ENCODE data around the gene CDH13.

The CDH13 gene

GRCh38 chr16:83100679-83101078 lies 473.9 kb downstream of the CDH13 start:
- H3F3A ChIP-seq (ENCODE audit: control insufficient read depth, insufficient read depth), result no peaks in the 10 kb centered on the region
- H3K27me3 ChIP-seq (ENCODE audit: control insufficient read depth, low read length), result no peaks in the 10 kb centered on the region
- peaks cover 4% of the 10 kb centered on the region; the same call in 1 of the 2 replicates for H3K9me3 ChIP-seq (ENCODE audit: control insufficient read depth, insufficient read depth, low read length)
- no peaks in the 10 kb centered on the region for H4K20me1 ChIP-seq (ENCODE audit: control insufficient read depth, insufficient read depth, low read depth, low read length)
- H3K79me2 ChIP-seq (ENCODE audit: control insufficient read depth, low read length), result no peaks in the 10 kb centered on the region
- H3K4me3 ChIP-seq (ENCODE audit: low read length), result no peak overlapping the region
- no peaks in the 10 kb centered on the region for H3K36me3 ChIP-seq (ENCODE audit: control insufficient read depth, low read length)
- no peak overlapping the region for H3K4me2 ChIP-seq (ENCODE audit: low read length)
- H3K27ac ChIP-seq (ENCODE audit: low read depth, low read length), result no peak overlapping the region
- TF ChIP-seq CTCF (IDR thresholded peaks at IDR 0.05; ENCODE audit: low read depth, low read length, poor library complexity, severe bottlenecking) (no peak), EZH2phosphoT487 (IDR thresholded peaks at IDR 0.05; ENCODE audit: borderline replicate concordance, low read length) (no peak)
- H3K4me1 ChIP-seq (ENCODE audit: control insufficient read depth, low read length), result no peaks in the 10 kb centered on the region
- no peaks in the 10 kb centered on the region for H3K9me2 ChIP-seq (replicated peaks; ENCODE audit: control insufficient read depth, low read length)

- H4K20me1 ChIP-seq (ENCODE audit: control insufficient read depth, insufficient read depth, low read depth, low read length), result no peaks in the 10 kb centered on the region
Measured at GRCh38 chr16:83102336-83102735, 475.6 kb downstream of the CDH13 start.

DNA sequence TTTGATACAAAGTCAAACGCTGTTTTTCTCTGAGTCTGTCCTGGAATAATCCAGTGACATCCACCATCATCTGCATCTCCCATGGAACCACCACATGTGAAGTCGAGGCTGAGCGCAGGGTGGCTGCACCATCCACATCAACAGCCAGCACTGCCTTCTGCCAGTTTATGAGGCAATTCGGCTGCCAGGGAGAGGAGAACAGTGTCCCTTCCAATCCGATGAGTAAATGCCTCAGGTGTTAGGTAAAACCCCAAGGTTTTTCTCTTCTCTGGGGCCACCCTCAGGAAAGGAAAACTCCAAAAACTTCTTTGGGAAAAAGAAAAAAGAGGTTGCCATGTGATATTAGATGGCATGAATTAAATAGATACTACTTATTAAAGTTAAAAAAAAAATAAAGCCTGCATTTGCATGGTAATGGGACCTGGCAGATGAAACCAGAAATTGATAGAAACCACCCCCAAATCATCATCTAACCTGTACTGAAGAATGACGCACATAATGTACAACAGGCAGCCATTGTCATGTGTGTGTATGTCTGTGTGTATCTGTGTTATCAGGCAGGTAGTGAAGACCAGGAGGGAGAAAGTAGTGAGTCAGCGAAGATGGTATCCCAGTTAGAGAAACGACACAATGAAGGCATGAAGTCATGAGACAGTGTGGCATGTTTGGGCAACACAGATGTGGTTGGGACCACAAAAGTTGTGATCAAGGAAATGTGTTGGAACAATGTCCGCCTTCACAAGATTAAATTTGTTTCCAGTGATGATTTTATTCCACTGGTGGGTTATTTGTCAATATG lies 478.7 kb downstream of the CDH13 start:
- TF ChIP-seq CTCF (IDR thresholded peaks at IDR 0.05; ENCODE audit: low read depth, low read length, poor library complexity, severe bottlenecking), result no peak
- no peak for TF ChIP-seq EZH2phosphoT487 (IDR thresholded peaks at IDR 0.05; ENCODE audit: borderline replicate concordance, low read length)
- Histone ChIP-seq H3F3A (ENCODE audit: control insufficient read depth, insufficient read depth) (no peaks in the 10 kb centered on the region), H3K9me3 (ENCODE audit: control insufficient read depth, insufficient read depth, low read length) (no peaks in the 10 kb centered on the region), H3K4me1 (ENCODE audit: control insufficient read depth, low read length) (no peaks in the 10 kb centered on the region), H3K27me3 (ENCODE audit: control insufficient read depth, low read length) (no peaks in the 10 kb centered on the region), H3K4me2 (ENCODE audit: low read length) (no peak overlapping the region), H3K79me2 (ENCODE audit: control insufficient read depth, low read length) (no peaks in the 10 kb centered on the region), H3K27ac (ENCODE audit: low read depth, low read length) (no peak overlapping the region), H3K9me2 (replicated peaks; ENCODE audit: control insufficient read depth, low read length) (no peaks in the 10 kb centered on the region), H3K4me3 (ENCODE audit: low read length) (no peak overlapping the region), H4K20me1 (ENCODE audit: control insufficient read depth, insufficient read depth, low read depth, low read length) (no peaks in the 10 kb centered on the region), H3K36me3 (ENCODE audit: control insufficient read depth, low read length) (no peaks in the 10 kb centered on the region)

More at GRCh38 chr16:83102336-83102735, 475.6 kb downstream of the CDH13 start:
- no peaks in the 10 kb centered on the region for H3K27me3 ChIP-seq (ENCODE audit: control insufficient read depth, low read length)
- no peak for TF ChIP-seq EZH2phosphoT487 (IDR thresholded peaks at IDR 0.05; ENCODE audit: borderline replicate concordance, low read length)
- TF ChIP-seq CTCF (IDR thresholded peaks at IDR 0.05; ENCODE audit: low read depth, low read length, poor library complexity, severe bottlenecking), result no peak
- no peak overlapping the region for H3K27ac ChIP-seq (ENCODE audit: low read depth, low read length)
- no peaks in the 10 kb centered on the region for H3F3A ChIP-seq (ENCODE audit: control insufficient read depth, insufficient read depth)
- no peak overlapping the region for H3K4me3 ChIP-seq (ENCODE audit: low read length)
- H3K4me1 ChIP-seq (ENCODE audit: control insufficient read depth, low read length), result no peaks in the 10 kb centered on the region
- H3K4me2 ChIP-seq (ENCODE audit: low read length), result no peak overlapping the region
- H3K9me3 ChIP-seq (ENCODE audit: control insufficient read depth, insufficient read depth, low read length), result peaks cover 4% of the 10 kb centered on the region; the same call in 1 of the 2 replicates
- no peaks in the 10 kb centered on the region for H3K36me3 ChIP-seq (ENCODE audit: control insufficient read depth, low read length)
- no peaks in the 10 kb centered on the region for H3K79me2 ChIP-seq (ENCODE audit: control insufficient read depth, low read length)
- H3K9me2 ChIP-seq (replicated peaks; ENCODE audit: control insufficient read depth, low read length), result no peaks in the 10 kb centered on the region

All from DOHH2 (cell line).